Endodermal cell (in vitro differentiated cells): ENCODE data around the gene OR2T4. TPM values are rescaled to one million over a fixed set of nuclear protein-coding genes. Genes with fewer than 3 reads are reported as not detected.

Experiments used
- DNase-seq: peaks from one replicate; pipeline ENCODE4 v3.0.0-alpha.2; 2017
- H3K27ac ChIP-seq: 2 replicates; pipeline ENCODE4 v1.5.1; 2013; ENCODE audit warnings: mild to moderate bottlenecking, low read depth, low read length, moderate library complexity
- H3K27me3 ChIP-seq: 2 replicates; pipeline ENCODE4 v1.6.1; 2013; ENCODE audit warnings: mild to moderate bottlenecking, low read length, moderate library complexity; ENCODE audit not compliant: insufficient read depth, control insufficient read depth, poor library complexity, severe bottlenecking
- H3K36me3 ChIP-seq: 2 replicates; pipeline ENCODE4 v1.7.0; 2013; ENCODE audit warnings: mild to moderate bottlenecking, low read length, moderate library complexity; ENCODE audit not compliant: control insufficient read depth, insufficient read depth
- H3K4me1 ChIP-seq: one replicate; pipeline ENCODE4 v1.7.0; 2013; ENCODE audit warnings: low read length; ENCODE audit not compliant: control insufficient read depth, insufficient read depth
- H3K4me3 ChIP-seq: 2 replicates; pipeline ENCODE4 v1.5.1; 2013; ENCODE audit warnings: mild to moderate bottlenecking, low read length, moderate library complexity
- H3K9ac ChIP-seq: 2 replicates; pipeline ENCODE4 v1.6.1; 2013; ENCODE audit warnings: mild to moderate bottlenecking, low read length, moderate library complexity; ENCODE audit not compliant: poor library complexity, severe bottlenecking; ENCODE audit errors: extremely low read depth
- H3K9me3 ChIP-seq: 2 replicates; pipeline ENCODE4 v1.6.1; 2013; ENCODE audit warnings: mild to moderate bottlenecking, low read length, moderate library complexity; ENCODE audit not compliant: control insufficient read depth
- H3K27ac Mint-ChIP-seq: 2 replicates; pipeline ENCODE4 v1.8.0; 2020; ENCODE audit warnings: mixed read lengths
- H3K27me3 Mint-ChIP-seq: 2 replicates; pipeline ENCODE4 v1.8.0; 2021; ENCODE audit warnings: mild to moderate bottlenecking, mixed read lengths; ENCODE audit not compliant: insufficient read depth
- H3K36me3 Mint-ChIP-seq: 2 replicates; pipeline ENCODE4 v1.8.0; 2020; ENCODE audit warnings: low read depth, mixed read lengths
- H3K4me1 Mint-ChIP-seq: 2 replicates; pipeline ENCODE4 v1.8.0; 2020; ENCODE audit warnings: mixed read lengths
- H3K4me3 Mint-ChIP-seq: 2 replicates; pipeline ENCODE4 v1.8.0; 2020; ENCODE audit warnings: mild to moderate bottlenecking, moderate library complexity, mixed read lengths
- H3K9me3 Mint-ChIP-seq: 2 replicates; pipeline ENCODE4 v1.8.0; 2020; ENCODE audit warnings: mild to moderate bottlenecking, mixed read lengths
- CTCF ChIP-seq: fragments of 200-600 bp; sonication (generic); conservative IDR thresholded peaks from 2 replicates; pipeline ENCODE4 v1.5.0; 2021; ENCODE audit warnings: antibody characterized with exemption, mild to moderate bottlenecking
- WGBS, 2 experiments: methylation state at CpG; one replicate each; pipeline versions ENCODE4 v1.1.5 to v1.1.7; 2013; ENCODE audit warnings: missing lambda C conversion rate in 2 of 2, mixed read lengths in 1 of 2; ENCODE audit not compliant: insufficient coverage in 1 of 2, insufficient read length in 1 of 2; 5-methylcytosine and 5-hydroxymethylcytosine counted together
- total RNA-seq, 2 donors: library from RNA; stranded (reverse); fragmentation: NEBNext Ultra II Directional in 1 of 2; extraction: Animal tissue kit (Norgen Biotek cat#: 25700) in 1 of 2; gene quantifications; 2 replicates in 1 of 2; 3 replicates in 1 of 2; pipeline ENCODE4 v1.2.1, GENCODE V29; 2021

The OR2T4 gene
- total RNA-seq, 2 donors from 2014 or later, result not detected

GRCh38 chr1:248366609-248367008 is 5.1 kb downstream of the OR2T4 start:
- no peak for DNase-seq
- Mint-ChIP-seq H3K27me3 (no peaks in the 10 kb centered on the region), H3K4me3 (no peak overlapping the region), H3K27ac (no peak overlapping the region), H3K36me3 (no peaks in the 10 kb centered on the region), H3K9me3 (peaks cover 90% of the 10 kb centered on the region), H3K4me1 (no peaks in the 10 kb centered on the region)
- peaks cover 78% of the 10 kb centered on the region for H3K9me3 ChIP-seq
- H3K9ac ChIP-seq, result no peak overlapping the region
- no peak for TF ChIP-seq CTCF
- H3K27ac ChIP-seq, result no peak overlapping the region
- H3K27me3 ChIP-seq, result no peaks in the 10 kb centered on the region
- no peaks in the 10 kb centered on the region for H3K36me3 ChIP-seq
- no peak overlapping the region for H3K4me3 ChIP-seq
- H3K4me1 ChIP-seq, result no peaks in the 10 kb centered on the region

GRCh38 chr1:248372394-248372793 is 10.9 kb downstream of the OR2T4 start:
- no peaks in the 10 kb centered on the region for H3K4me1 Mint-ChIP-seq
- no peak overlapping the region for H3K27ac ChIP-seq
- no peak for DNase-seq
- H3K4me3 ChIP-seq, result no peak overlapping the region
- H3K36me3 ChIP-seq, result no peaks in the 10 kb centered on the region
- TF ChIP-seq CTCF, result no peak
- H3K4me1 ChIP-seq, result no peaks in the 10 kb centered on the region
- no peak overlapping the region for H3K9ac ChIP-seq
- H3K27me3 Mint-ChIP-seq, result no peaks in the 10 kb centered on the region
- H3K4me3 Mint-ChIP-seq, result no peak overlapping the region
- H3K36me3 Mint-ChIP-seq, result no peaks in the 10 kb centered on the region
- 65 to 73% methylated on average over 4 to 5 of the region's 5 CpGs for WGBS, 2 experiments
- peaks cover 90% of the 10 kb centered on the region for H3K9me3 ChIP-seq
- peaks cover 96% of the 10 kb centered on the region for H3K9me3 Mint-ChIP-seq
- H3K27me3 ChIP-seq, result no peaks in the 10 kb centered on the region
- H3K27ac Mint-ChIP-seq, result no peak overlapping the region

GRCh38 chr1:248373761-248374160 is 12.3 kb downstream of the OR2T4 start:
- Histone ChIP-seq H3K9me3 (peaks cover 88% of the 10 kb centered on the region), H3K4me3 (no peak overlapping the region), H3K36me3 (no peaks in the 10 kb centered on the region), H3K9ac (no peak overlapping the region), H3K27ac (no peak overlapping the region), H3K4me1 (no peaks in the 10 kb centered on the region), H3K27me3 (no peaks in the 10 kb centered on the region)
- no peak for TF ChIP-seq CTCF
- 56 to 66% methylated on average over 4 of the region's 4 CpGs for WGBS, 2 experiments
- no peaks in the 10 kb centered on the region for H3K27me3 Mint-ChIP-seq
- no peaks in the 10 kb centered on the region for H3K4me1 Mint-ChIP-seq
- no peak for DNase-seq
- no peaks in the 10 kb centered on the region for H3K36me3 Mint-ChIP-seq
- peaks cover 95% of the 10 kb centered on the region for H3K9me3 Mint-ChIP-seq
- H3K4me3 Mint-ChIP-seq, result no peak overlapping the region
- no peak overlapping the region for H3K27ac Mint-ChIP-seq
